Activated CD8-positive, alpha-beta memory T cell treated with anti-CD3 and anti-CD28 coated beads for 36 hours (primary cell): ENCODE results near the gene RNASET2. TPM values are rescaled to one million over a fixed set of nuclear protein-coding genes. Genes with fewer than 3 reads are reported as not detected.
"Not testable (repeated sequence)": the region's sequence is repeated elsewhere in the genome, so short reads cannot be mapped to it uniquely, and the experiment has no call there.

ENCODE experiments used
- CTCF ChIA-PET: fragments of 350-600 bp; sonication (Branson Sonifier 250); formaldehyde crosslinking; loops from one replicate; lab custom pipeline; 2021; ENCODE audit warnings: antibody characterized with exemption; lab: Charles Lee
- POLR2A ChIA-PET: fragments of 350-600 bp; sonication (Branson Sonifier 250); formaldehyde crosslinking; loops from one replicate; lab custom pipeline; 2021; ENCODE audit warnings: antibody characterized with exemption; lab: Charles Lee
- total RNA-seq, 2 experiments: library from RNA; stranded (reverse); gene quantifications; one replicate each; pipeline ENCODE4 v1.2.3, GENCODE V29; 2021

The RNASET2 gene
- total RNA-seq, 2 experiments from 2014 or later = 21.9 to 25.9 TPM

DNA sequence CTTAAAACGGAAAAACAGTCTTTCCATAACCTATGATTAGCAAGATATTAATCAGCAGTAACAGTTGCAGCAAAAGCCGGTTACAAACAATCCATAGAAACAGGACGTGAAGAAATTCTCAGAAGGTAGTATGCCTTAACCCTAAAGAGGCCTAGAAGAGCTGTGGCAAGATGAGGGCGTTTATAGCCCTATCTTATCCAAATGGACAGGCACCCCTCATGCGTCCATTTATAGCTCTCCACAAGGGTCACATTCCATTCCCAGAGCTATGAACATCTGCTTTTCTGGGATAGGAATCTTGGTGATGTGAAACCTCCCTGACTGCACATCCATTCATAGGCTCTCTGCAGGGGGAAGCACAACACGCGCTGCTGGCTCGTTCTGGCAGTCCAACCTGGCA lies 40.9 kb downstream of the RNASET2 start:
- CTCF ChIA-PET = not testable (repeated sequence)

DNA sequence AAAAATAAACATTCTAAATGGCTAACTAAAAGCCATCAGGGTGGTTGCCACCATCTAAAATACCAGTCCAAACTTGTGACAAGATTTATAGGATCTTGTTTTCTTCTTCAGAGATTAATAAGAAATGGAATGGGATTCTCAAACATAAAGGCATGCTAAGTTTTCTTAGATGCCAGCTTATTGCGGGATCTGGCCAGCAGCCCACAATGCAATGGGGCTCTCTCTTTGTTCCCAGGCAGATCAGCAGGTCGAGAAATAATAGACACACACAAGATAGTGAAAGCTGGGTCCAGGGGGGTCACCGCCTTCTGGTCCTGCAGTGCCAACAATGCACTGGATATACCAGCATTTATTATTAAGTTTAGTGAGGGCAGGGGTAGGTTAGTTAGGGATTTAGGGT lies 41.4 kb downstream of the RNASET2 start:
- CTCF ChIA-PET, POLR2A ChIA-PET: not testable (repeated sequence)

More for the DNA sequence above, 40.9 kb downstream of the RNASET2 start:
- POLR2A ChIA-PET = not testable (repeated sequence)

DNA sequence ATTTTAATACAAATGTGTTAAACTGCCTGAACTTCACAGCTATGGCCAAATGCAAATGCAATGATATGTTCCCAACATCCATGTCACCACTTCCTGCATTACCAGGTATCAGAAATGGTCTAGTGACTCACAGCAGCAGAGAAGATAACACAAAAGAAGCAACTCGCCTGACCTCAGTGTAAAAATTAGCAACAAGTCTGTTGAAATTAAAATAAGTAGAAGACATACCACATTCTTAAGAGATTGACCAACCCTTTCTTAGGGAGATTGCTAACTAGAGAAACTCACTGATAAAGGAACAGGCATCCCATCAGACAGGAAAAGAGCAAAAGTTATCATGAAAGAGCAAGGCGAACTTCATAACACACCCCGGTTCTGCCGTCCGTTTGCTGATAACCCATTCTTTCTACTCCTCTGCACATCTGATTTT lies 45.1 kb downstream of the RNASET2 start:
- POLR2A ChIA-PET = no interaction called here
- CTCF ChIA-PET = no interaction called here

DNA sequence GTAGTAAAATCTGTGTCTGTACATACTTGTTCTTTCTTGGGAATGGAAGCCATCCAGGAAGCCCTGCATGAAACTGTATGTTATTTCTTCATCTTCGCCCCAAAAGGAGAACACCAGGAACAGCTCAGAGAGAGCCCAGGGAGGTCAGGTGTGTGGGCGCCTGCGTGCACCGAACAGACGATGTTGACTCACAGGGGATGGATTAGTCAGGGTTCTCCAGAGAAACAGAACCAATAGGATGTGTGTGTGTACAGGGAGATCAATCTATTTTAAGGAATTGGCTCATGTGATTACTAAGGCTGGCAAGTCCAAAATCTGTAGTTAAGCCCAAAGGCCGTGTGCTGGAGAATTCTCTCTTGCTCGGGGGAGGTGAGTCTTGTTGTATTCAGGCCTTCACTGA lies 45.7 kb downstream of the RNASET2 start:
- POLR2A ChIA-PET = no interaction called here
- CTCF ChIA-PET = no interaction called here

DNA sequence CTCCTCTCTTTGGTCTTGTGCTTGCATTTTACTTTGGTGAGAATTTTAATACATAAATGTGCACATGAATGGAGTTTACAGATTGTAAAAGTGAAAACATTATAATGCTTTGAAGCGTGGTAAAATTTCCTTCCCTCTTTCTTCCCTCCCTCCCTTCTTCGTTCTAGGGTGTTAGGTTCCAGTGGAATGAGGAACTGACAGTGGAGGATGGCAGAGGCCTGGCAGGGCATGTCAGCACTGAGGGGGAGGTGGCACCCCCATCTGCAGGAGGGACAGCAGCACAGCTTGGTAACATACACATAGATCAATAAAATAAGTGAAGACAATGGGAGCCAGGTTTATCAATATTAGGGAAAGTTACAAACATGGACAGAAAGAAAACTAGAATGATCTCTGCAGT lies 47.5 kb downstream of the RNASET2 start:
- ChIA-PET CTCF (interaction anchor here (0.6 kb wide), 1 partner anchor 555 kb away, joined by 3 read pairs; no protein-coding TSS in a partner anchor), POLR2A (no interaction called here)

DNA sequence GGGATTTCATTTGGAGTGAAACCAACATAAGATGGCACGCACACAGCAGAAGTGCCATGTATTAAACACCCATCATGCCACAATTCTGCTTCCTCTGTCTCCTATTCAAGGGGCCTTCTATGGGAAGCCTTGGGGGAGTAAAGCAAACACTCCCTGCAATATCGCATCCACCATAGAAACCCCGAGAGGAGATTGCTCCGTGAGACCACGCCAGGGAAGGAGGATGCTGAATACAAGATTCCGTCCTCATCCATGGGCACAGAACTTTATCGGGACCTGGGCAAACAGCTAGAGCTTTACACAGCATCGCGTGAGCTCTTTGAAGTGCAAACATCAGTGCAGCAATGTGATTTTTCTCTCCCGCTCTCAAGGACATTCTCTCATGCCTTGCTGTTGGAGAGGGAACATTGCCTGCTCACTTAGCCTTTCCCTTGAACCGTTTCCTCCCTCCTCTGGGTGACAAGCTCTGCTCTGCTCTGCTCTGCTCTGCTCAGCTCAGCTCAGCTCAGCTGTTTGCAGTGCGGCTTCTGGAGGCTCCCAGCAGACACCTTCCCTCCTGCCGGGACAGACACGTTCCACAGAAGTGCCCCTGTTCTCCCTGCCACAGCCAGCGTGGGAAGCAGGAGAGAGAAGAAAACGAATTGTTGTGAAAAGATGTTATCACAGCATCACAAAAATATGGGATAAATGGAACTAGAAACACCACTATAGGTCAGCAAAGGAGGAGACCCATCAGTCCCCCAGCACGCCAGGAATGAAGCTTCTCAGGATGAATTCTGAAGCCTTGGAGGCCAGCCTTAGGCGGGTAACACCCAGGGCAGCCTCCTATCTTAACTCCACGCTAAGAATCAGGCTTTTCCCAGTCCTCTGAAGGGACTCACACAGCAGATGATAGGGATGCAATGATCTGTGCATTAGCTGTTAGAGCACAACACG lies 48.2 kb downstream of the RNASET2 start:
- ChIA-PET POLR2A (no interaction called here), CTCF (no interaction called here)

DNA sequence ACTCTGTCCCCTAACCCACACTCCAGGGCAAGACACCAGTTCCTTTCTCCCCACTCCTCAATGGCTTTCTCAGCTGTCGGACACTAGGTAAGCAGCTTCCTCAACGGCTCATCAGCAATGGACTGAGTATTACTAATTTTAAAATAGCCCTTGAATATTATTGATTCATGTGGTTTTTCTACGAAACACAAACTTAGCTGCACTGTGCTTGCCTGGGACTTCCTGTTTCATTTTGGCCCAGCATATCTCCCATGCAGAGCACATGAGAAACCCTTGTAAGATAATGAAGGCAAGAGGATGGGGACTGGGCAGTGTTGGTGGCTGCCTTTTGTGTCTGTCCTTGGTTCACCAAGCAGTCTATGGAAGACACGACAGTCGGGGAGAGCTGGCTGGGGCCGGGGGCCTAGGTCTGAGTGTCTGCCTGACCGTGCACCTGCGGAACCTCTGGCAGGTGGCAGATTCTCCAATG lies 48.9 kb downstream of the RNASET2 start:
- POLR2A ChIA-PET = no interaction called here
- CTCF ChIA-PET = no interaction called here

DNA sequence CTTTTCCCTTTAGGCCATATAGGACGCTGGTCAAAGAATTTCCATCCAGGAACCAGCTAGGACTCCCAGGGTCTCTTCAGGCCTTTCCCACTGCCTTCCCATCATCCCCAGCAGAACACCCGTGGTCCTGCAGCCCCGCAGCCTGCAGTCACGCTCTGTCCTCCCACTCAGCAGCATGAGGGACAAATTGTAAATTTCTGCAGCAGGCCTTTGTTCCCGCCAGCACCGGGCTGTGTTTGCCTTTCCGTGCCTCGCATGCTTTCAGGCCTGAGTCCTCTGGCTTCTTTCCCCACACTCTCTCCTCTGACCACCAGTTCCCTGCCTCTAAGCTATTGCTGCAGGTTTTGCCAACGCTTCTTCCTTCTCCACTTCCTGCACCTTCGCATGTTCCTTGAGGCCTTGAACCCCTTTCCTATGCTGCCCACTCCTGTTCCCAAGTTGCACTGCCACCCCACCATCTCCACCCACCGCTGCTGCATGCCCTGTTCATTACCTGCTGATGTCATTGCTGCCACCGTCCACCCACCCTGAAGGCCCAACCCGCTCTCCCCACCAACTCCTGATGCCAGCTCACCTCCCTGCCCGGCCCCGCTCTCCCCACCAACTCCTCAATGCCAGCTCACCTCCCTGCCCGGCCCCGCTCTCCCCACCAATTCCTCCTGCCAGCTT lies 49.8 kb downstream of the RNASET2 start:
- CTCF ChIA-PET = no interaction called here

DNA sequence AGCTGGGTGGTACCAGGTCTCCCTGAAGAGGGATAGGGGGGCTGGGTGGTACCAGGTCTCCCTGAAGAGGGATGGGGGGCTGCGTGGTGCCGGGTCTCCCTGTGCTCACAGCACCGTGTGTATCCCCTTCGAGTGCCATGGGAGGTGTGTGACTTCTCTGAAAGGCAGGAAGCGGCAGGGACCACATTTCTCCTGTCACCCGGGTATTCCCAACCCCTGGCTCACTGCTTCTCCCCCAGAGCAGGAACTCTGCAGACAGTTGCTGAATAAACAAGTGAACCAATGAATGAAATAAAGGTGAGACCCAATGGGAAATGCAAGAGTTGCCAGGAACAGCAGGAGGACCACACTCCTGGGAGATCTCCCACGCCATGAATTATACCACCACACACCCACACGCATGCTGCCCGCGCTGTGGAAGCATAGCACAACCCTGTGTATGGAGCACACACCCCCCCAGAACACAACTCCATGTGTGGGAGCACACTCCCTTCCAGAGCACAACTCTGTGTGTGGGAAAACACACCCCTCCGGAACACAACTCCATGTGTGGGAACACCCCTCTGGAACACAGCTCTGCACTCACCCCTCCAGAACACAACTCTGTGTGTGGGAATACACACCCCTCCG lies 50.7 kb downstream of the RNASET2 start:
- POLR2A ChIA-PET = no interaction called here
- CTCF ChIA-PET = no interaction called here

More for the DNA sequence above, 49.8 kb downstream of the RNASET2 start:
- POLR2A ChIA-PET = no interaction called here

DNA sequence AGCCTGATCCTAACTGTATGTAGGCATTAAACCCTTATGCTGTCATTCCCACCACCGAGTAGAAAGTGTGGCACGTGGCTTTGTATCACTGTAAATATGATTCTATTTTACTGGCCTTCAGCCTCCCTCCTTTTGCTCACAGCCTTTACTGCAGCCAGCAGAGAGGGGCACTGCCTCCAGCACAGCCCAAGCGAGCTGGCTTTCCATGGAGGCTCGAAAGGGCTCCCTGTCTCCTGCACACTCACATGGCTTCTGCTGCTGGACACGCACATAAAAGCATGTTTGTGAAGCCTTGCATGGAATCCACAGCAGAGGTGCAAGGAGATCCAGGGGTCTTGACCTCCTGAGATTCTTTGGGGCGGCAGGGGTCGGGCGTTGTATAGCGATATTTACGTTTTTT lies 51.3 kb downstream of the RNASET2 start:
- ChIA-PET POLR2A (no interaction called here), CTCF (no interaction called here)

DNA sequence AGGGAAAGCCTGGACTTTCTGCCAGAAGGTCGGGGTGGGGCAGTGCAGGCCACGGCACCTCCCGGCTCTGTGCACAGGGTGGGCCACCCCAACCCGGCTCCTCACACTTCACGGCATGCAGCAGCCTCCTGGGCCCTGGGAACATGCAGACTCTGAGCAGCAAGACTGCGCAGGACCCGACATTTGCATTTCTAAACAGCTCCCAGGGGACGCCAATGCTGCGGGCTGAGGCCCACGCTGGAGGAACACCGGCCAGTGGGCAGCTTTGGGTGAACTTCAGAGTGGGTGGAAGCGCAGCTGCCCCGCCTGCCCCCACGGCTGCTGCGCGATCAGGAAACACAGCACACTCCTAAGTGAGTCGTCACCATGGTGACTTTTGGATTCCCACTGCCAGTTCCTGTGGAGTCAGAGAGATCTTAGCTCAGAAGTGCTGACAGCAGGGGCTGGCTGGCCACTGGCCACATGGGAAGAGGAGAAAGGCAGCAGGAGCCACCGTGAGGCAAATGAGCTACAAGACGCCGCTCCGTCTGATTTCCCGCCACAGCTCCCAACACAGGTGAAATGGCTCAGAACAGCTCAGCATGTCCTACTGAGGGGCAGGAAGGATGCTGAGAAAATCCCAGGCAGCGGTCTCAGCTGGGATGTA lies 52.1 kb downstream of the RNASET2 start:
- POLR2A ChIA-PET = no interaction called here
- CTCF ChIA-PET = no interaction called here

DNA sequence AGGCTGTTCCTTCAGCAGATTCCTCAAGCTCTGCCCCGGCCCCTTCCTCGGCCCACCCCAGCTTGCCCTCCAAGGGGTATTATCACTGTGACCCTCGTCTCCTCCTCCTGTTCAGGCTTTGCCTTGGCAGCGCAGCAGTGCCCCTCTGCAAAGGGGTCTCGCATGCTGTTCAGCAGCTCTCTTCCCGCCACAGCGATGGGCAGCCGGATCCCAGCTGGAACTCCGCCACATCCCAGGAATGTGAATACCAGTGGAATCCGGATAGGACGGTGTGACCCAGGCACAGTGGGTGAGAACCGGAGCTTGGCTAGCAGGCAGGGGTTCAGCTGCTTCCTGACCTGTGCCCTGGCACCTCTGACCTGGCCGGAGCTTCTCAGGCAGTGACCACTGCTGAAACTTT lies 52.9 kb downstream of the RNASET2 start:
- POLR2A ChIA-PET = no interaction called here
- CTCF ChIA-PET = no interaction called here

DNA sequence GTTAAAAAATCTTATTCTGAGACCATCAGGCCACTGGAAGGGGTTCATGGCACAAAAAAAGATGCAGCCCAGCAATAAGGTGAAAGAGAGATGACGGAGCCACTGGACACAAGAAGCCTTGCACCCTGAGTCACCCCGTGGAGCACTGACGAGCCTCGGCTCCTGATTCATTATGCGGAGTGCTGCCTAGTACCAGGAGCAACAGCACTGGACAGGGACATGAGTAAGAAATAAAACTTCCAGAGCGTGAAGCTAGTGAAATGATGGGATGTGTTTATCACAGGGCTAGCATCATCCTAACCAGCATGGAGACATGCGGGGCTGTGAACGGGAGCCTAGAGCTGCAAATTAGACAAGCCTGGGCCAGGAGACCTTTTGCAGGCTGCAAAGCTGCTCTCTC lies 53.3 kb downstream of the RNASET2 start:
- ChIA-PET CTCF (no interaction called here), POLR2A (no interaction called here)

DNA sequence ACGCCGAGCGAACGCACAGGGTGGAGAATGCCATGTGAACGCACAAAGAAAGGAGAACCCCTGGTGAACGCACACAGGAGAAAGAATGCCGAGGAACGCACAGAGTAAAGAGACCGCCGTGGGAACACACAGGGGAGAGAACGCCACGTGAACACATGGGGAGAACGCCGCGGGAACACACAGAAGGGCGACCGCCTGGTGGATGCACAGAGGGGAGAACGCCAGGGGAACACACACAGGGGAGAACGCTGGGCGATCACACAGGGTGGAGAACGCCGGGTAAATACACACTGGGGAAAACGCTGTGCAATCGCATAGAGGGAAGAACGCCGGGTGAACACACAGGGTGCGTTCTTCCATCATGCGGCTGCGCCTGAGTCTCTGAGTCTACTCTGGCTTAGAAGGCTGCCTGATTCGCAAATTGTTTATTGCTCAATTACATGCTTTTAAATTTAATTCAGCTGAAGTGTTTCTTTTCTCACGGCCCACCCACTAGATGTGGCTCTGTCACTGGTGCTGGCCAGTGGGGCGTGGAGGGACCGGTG lies 54.1 kb downstream of the RNASET2 start:
- CTCF ChIA-PET = no interaction called here
- POLR2A ChIA-PET = no interaction called here

DNA sequence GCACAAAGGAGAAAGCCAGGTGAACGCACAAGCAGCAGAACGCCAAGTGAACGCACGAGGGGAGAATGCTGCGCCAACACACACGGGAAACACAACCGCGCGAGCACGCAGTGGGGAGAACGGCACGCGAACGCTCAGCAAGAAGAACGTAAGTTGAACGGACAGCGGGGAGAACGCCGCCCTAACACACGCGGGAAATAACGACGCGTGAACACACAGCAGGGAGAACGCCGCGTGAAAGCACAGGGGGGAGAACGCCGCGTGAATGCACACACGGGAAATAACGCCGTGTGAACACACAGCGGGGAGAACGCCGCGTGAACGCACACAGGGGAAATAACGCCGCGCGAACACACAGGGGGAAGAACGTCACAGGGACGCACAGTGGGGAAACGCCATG lies 54.7 kb downstream of the RNASET2 start:
- ChIA-PET POLR2A (no interaction called here), CTCF (no interaction called here)

DNA sequence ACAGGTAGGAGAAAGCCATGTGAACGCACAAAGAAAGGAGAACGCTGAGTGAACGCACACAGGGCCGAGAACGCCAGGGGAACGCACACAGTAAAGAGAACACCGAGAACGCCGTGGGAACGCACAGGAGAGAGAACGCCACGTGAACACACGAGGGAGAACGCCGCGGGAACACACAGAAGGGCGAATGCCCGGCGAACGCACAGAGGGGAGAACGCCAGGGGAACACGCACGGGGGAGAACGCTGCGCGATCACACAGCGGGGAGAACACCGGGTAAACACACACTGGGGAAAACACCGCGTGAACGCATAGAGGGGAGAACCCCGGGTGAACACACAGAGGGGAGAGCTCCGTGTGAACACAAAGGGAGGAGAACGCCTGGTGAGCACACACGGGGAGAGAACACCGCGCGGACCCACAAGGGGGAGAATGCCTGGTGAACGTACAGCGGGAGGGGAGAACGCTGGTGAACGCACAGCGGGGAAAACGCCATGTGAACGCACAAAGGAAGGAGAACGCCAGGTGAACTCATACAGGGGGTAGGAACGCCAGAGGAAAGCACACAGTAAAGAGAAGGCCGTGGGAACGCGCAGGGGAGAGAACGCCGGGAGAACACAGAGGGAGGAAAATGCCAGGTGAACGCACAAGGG lies 55.3 kb downstream of the RNASET2 start:
- POLR2A ChIA-PET = no interaction called here
- CTCF ChIA-PET = no interaction called here

DNA sequence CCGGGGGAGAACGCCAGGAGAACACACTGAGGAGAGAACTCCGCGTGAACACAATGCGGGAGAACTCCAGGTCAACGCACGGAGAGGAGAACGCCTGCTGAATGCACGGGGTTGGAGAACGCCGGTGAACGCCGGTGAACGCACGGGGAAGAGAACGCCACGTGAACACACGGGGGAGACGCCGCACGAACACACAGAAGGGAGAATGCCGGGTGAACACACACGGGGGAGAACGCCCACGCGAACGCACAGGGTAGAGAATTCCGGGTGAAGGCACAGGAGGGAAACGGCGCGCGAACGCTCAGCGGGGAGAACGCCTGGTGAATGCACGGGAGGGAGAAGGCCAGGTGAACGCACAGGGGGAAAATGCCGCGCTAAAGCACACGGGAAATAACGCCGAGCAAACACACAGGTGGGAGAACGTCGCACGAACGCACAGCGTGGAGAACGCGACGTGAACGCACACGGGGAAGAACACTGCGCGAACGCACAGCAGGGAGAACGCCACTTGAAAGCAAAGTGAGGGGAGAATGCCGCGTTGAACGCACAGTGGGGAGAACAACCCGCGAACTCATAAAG lies 56.1 kb downstream of the RNASET2 start:
- CTCF ChIA-PET = no interaction called here
- POLR2A ChIA-PET = no interaction called here

DNA sequence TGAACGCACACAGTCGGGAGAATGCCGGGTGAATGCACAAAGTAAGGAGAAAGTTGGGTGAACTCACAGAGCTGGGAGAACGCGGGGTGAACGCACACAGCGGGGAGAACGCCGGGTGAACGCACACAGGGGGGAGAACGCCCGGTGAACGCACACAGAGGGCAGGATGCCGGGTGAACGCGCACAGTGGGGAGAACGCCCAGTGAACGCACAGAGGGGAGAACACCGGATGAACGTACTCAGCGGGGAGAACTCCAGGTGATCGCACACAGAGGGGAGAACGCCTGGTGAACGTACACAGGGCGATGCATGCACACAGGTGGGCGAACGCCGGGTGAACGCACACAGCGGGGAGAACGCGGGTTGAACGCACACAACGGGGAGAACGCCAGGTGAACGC lies 57.4 kb downstream of the RNASET2 start:
- CTCF ChIA-PET = no interaction called here
- POLR2A ChIA-PET = no interaction called here

DNA sequence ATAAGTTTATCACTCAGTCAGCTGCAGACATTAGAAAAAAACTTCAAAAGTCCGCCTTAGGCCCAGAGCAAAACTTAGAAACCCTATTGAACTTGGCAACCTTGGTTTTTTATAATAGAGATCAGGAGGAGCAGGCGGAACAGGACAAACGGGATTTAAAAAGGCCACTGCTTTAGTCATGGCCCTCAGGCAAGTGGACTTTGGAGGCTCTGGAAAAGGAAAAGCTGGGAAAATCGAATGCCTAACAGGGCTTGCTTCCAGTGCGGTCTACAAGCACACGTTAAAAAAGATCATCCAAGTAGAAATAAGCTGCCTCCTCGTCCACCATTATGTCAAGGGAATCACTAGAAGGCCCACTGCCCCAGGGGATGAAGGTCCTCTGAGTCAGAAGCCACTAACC lies 61.7 kb downstream of the RNASET2 start:
- CTCF ChIA-PET, POLR2A ChIA-PET: not testable (repeated sequence)
